ENCODE data around the gene VAC14.

DNA sequence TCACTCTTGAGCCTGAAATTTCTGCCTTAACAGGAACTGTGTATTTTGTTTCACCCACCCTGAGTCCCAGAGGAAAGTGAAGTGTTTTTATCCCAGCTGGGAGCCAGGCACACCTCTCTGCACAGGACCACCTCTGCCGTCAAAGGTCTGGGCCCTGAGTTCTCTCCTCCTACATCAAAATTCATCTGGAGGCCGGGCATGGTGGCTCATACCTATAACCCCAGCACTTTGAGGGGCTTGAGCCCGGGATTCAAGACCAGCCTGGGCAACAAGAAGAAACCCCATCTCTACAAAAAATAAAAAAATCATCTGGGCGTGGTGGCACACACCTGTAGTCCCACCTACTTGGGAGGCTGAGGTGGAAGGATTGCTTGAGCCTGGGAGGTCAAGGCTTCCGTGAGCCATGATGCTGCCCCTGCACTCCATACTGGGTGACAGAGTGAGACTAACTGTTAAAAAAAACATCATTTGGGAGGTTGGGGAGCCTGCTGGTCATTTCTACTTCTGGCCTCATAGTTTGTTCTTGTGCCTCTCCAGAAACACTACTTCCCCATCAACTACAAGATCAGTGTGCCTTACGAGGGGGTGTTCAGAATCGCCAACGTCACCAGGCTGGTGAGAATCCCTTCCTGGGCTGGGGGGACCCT, 144.8 kb downstream of the VAC14 start:
- TF ChIP-seq, protein P1, sequence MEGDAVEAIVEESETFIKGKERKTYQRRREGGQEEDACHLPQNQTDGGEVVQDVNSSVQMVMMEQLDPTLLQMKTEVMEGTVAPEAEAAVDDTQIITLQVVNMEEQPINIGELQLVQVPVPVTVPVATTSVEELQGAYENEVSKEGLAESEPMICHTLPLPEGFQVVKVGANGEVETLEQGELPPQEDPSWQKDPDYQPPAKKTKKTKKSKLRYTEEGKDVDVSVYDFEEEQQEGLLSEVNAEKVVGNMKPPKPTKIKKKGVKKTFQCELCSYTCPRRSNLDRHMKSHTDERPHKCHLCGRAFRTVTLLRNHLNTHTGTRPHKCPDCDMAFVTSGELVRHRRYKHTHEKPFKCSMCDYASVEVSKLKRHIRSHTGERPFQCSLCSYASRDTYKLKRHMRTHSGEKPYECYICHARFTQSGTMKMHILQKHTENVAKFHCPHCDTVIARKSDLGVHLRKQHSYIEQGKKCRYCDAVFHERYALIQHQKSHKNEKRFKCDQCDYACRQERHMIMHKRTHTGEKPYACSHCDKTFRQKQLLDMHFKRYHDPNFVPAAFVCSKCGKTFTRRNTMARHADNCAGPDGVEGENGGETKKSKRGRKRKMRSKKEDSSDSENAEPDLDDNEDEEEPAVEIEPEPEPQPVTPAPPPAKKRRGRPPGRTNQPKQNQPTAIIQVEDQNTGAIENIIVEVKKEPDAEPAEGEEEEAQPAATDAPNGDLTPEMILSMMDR (IDR thresholded peaks at IDR 0.05): no peak
- TF ChIP-seq POLR2A (IDR thresholded peaks at IDR 0.05): no peak
